ENCODE measurements around the gene DROSHA. TPM values are rescaled to one million over a fixed set of nuclear protein-coding genes. Genes with fewer than 3 reads are reported as not detected.

The DROSHA gene
- total and polyA plus RNA-seq, 2 of the 8 experiments (the other 6 are each of a cell fraction or from before 2014, with no cell fraction given), result 65.9 to 122 TPM

DNA sequence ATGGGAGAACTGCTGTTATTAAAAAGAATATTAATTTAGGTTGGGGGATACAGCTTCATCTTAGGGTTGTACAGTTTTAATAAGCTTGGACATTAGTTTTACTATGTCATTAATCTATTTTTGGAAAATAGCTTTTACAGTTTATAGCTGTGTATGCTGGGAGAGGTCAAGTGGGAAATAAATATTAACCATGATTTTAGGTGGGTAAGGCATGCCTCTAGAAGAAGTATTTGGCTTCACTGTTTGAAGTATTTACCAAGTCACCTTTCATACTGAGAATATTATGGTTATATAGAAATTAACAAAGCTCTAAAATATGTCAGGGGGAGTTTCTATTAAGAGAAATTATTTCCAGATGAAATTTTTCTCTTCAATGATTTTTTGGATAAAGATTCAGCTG lies 5.5 kb upstream of the DROSHA start:
- ChIA-PET CTCF (ENCODE audit: partially characterized antibody) (interaction anchor here (0.6 to 1.5 kb wide), 3 partner anchors 40 to 292 kb away, joined by 3 to 4 read pairs (median 4); no protein-coding TSS in a partner anchor), POLR2A (ENCODE audit: partially characterized antibody) (interaction anchor here (1.2 to 1.3 kb wide), 2 partner anchors 10 to 19 kb away, joined by 3 to 4 read pairs; no protein-coding TSS in a partner anchor)
- Histone ChIP-seq H4K5ac (ENCODE audit: insufficient read length, low read depth, low read length) (no peak overlapping the region), H3K18ac (ENCODE audit: extremely low read depth, low read length) (no peak overlapping the region), H4K91ac (replicated peaks; ENCODE audit: insufficient read length, low read length) (no peak overlapping the region), H3K56ac (replicated peaks; ENCODE audit: insufficient read length, low read depth, low read length) (no peak overlapping the region), H3K27me3 (replicated peaks in 1 of 4; ENCODE audit: control insufficient read depth in 3 of 4, extremely low read depth in 1 of 4, insufficient read depth in 3 of 4, low read length in 3 of 4) (no peaks in the 10 kb centered on the region), H3K79me1 (ENCODE audit: low read depth, low read length) (no peaks in the 10 kb centered on the region; the same call in 1 of the 2 replicates), H3K9me3 (ENCODE audit: insufficient read depth in 2 of 2, low read depth in 1 of 2, low read length in 1 of 2) (no peaks in the 10 kb centered on the region), H2BK5ac (ENCODE audit: low read depth, low read length) (no peak overlapping the region), H4K8ac (ENCODE audit: extremely low read depth, insufficient read depth, low read length) (no peak overlapping the region), H3K4ac (replicated peaks; ENCODE audit: insufficient read length, low read depth, low read length) (no peak overlapping the region), H2BK12ac (ENCODE audit: low read depth, low read length) (no peak overlapping the region), H3K36me3 (ENCODE audit: control insufficient read depth in 2 of 4, insufficient read depth in 4 of 4, low read length in 3 of 4) (peaks cover 11 to 71% (median 31%) of the 10 kb centered on the region in 4 experiments), H3K23ac (ENCODE audit: insufficient read length) (no peak overlapping the region), H3K79me2 (ENCODE audit: control insufficient read depth in 1 of 2, insufficient read depth in 2 of 2, low read length in 2 of 2) (peaks cover 0 to 13% of the 10 kb centered on the region in 2 experiments; a peak in 3 of 4 replicates), H2AFZ (ENCODE audit: low read length) (no peak overlapping the region), H2BK120ac (replicated peaks; ENCODE audit: low read depth, low read length) (no peak overlapping the region), H3K9ac (replicated peaks in 1 of 4; ENCODE audit: extremely low read depth in 1 of 4, low read depth in 3 of 4, low read length in 3 of 4) (no peak overlapping the region), H2BK15ac (ENCODE audit: low read length) (no peak overlapping the region), H3K23me2 (ENCODE audit: low read depth, low read length) (peaks cover 4% of the 10 kb centered on the region; the same call in 1 of the 2 replicates), H2BK20ac (ENCODE audit: low read length) (no peak overlapping the region), H3K4me2 (ENCODE audit: insufficient read depth in 1 of 2, low read depth in 2 of 2, low read length in 2 of 2) (no peak overlapping the region), H3K14ac (ENCODE audit: insufficient read length) (no peak overlapping the region), H3K4me3 (ENCODE audit: extremely low read depth in 1 of 4, insufficient read depth in 2 of 4, low read depth in 3 of 4, low read length in 4 of 4) (no peak overlapping the region), H3K4me1 (replicated peaks in 1 of 4; ENCODE audit: control insufficient read depth in 3 of 4, insufficient read depth in 4 of 4, low read length in 3 of 4) (peaks cover 0 to 3% (median 0%) of the 10 kb centered on the region in 4 experiments; a peak in 1 of 7 replicates), H2AK5ac (ENCODE audit: low read depth, low read length) (no peak overlapping the region), H3K27ac (ENCODE audit: low read depth, low read length) (no peak overlapping the region), H4K20me1 (replicated peaks in 1 of 2; ENCODE audit: control insufficient read depth in 1 of 2, insufficient read depth in 2 of 2, low read length in 2 of 2) (peaks cover 0 to 2% of the 10 kb centered on the region in 2 experiments)
- FAIRE-seq (no peak), DNase-seq (ENCODE audit: low read depth in 1 of 2, low spot score in 2 of 2) (no peak)
- TF ChIP-seq SAP30 (IDR thresholded peaks at IDR 0.05; ENCODE audit: insufficient read depth, insufficient replicate concordance, low read length), result no peak
- no peak for TF ChIP-seq EP300 (IDR thresholded peaks at IDR 0.05; ENCODE audit: borderline replicate concordance in 1 of 2, low read depth in 2 of 2, low read length in 2 of 2)
- no peak for TF ChIP-seq CREB1 (IDR thresholded peaks at IDR 0.05)
- no peak for TF ChIP-seq TAF7 (optimal IDR thresholded peaks at IDR 0.05; ENCODE audit: borderline replicate concordance, low read depth, low read length)
- TF ChIP-seq EZH2 (IDR thresholded peaks at IDR 0.05; ENCODE audit: low read depth, low read length, severe bottlenecking), result no peak
- no peak for TF ChIP-seq SUZ12 (IDR thresholded peaks at IDR 0.05; ENCODE audit: low read length)
- no peak for TF ChIP-seq ATF3 (IDR thresholded peaks at IDR 0.05; ENCODE audit: insufficient read depth, low read depth, low read length)
- TF ChIP-seq, protein P1, sequence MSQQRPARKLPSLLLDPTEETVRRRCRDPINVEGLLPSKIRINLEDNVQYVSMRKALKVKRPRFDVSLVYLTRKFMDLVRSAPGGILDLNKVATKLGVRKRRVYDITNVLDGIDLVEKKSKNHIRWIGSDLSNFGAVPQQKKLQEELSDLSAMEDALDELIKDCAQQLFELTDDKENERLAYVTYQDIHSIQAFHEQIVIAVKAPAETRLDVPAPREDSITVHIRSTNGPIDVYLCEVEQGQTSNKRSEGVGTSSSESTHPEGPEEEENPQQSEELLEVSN (IDR thresholded peaks at IDR 0.05), result no peak
- no peak for TF ChIP-seq EGR1 (IDR thresholded peaks at IDR 0.05; ENCODE audit: borderline replicate concordance, low read depth, low read length)
- no peak for TF ChIP-seq JUND (IDR thresholded peaks at IDR 0.05; ENCODE audit: low read length)
- no peak for TF ChIP-seq TBP (IDR thresholded peaks at IDR 0.05; ENCODE audit: low read depth, low read length)
- no peak for TF ChIP-seq POLR2A (IDR thresholded peaks at IDR 0.05; ENCODE audit: control extremely low read depth in 1 of 2, low read depth in 2 of 2, low read length in 2 of 2)
- no peak for TF ChIP-seq BCL11A (IDR thresholded peaks at IDR 0.05; ENCODE audit: low read depth in 2 of 2, low read length in 2 of 2)

Measured in H1 (cell line).